HepG2 (cell line): ENCODE measurements around the gene MYO7B. TPM values are rescaled to one million over a fixed set of nuclear protein-coding genes. Genes with fewer than 3 reads are reported as not detected.

Experiments
- ATAC-seq: fragments of 200-7000 bp; cut with Tn5 transposase; 3 replicates; pipeline ENCODE4 v1.9.1; 2020; ENCODE audit warnings: mild to moderate bottlenecking, moderate library complexity
- Bru-seq: library from RNA; stranded (reverse); fragments of 400-500 nt; gene quantifications from one replicate; lab custom pipeline; 2021; lab: Mats Ljungman, UMichigan
- BruChase-seq, 2 experiments: library from RNA; stranded (reverse); fragments of 400-500 nt; gene quantifications; one replicate each; lab custom pipeline; 2021; lab: Mats Ljungman, UMichigan
- BruUV-seq: library from RNA; stranded (reverse); fragments of 400-500 nt; replicated peaks from 2 replicates; lab custom pipeline; 2021; lab: Mats Ljungman, UMichigan
- CTCF ChIA-PET: fragments of 300-600 bp; formaldehyde crosslinking; extraction: SDS; loops from one replicate; lab custom pipeline; 2021; ENCODE audit warnings: low total read pairs, inconsistent platforms, low intra/inter-chr PET ratio; lab: Yijun Ruan, JAX
- POLR2A ChIA-PET: fragments of 350-600 bp; sonication (Branson Sonifier 250); formaldehyde crosslinking; loops from one replicate; lab custom pipeline; 2020; ENCODE audit warnings: antibody characterized with exemption, inconsistent platforms; lab: Yijun Ruan, JAX
- DNase-seq: peaks from one replicate; pipeline ENCODE4 v3.0.0-alpha.2; 2015; ENCODE audit warnings: low spot score
- FAIRE-seq: peaks from 3 replicates; lab custom pipeline; 2011; peaks lifted over from hg19 to GRCh38; lab: Jason Lieb, UNC
- H2AFZ ChIP-seq: one replicate; pipeline ENCODE4 v1.6.1; 2011; ENCODE audit warnings: low read length, inconsistent platforms
- H3K27ac ChIP-seq: fragments of 300-600 bp; 3 replicates; pipeline ENCODE4 v1.8.0; 2011; ENCODE audit warnings: mixed run types, mild to moderate bottlenecking, mixed read lengths, low read length, inconsistent platforms; ENCODE audit not compliant: insufficient read depth; ENCODE audit errors: extremely low read length
- H3K27me3 ChIP-seq, 2 experiments: fragments of 200-600 bp in 1 of 2; 2 replicates in 1 of 2; 3 replicates in 1 of 2; pipeline versions ENCODE4 v1.6.0 to v1.8.0; 2011; ENCODE audit warnings: low read length in 2 of 2, mild to moderate bottlenecking in 2 of 2, moderate library complexity in 2 of 2, inconsistent platforms in 1 of 2; ENCODE audit not compliant: insufficient read depth in 2 of 2, control insufficient read depth in 1 of 2
- H3K36me3 ChIP-seq, 2 experiments: fragments of 200-600 bp in 1 of 2; replicated peaks in 1 of 2; 2 replicates in 1 of 2; 3 replicates in 1 of 2; pipeline versions ENCODE4 v1.5.1 to v1.8.0; 2011; ENCODE audit warnings: low read length in 2 of 2, inconsistent platforms in 1 of 2; ENCODE audit not compliant: insufficient read depth in 2 of 2, control insufficient read depth in 1 of 2
- H3K4me1 ChIP-seq: 2 replicates; pipeline ENCODE4 v1.5.1; 2012; ENCODE audit warnings: low read length, inconsistent platforms; ENCODE audit not compliant: insufficient read depth
- H3K4me2 ChIP-seq: 2 replicates; pipeline ENCODE4 v1.6.0; 2011; ENCODE audit warnings: low read depth, low read length, inconsistent platforms
- H3K4me3 ChIP-seq, 3 experiments: fragments of 200-600 bp in 1 of 3; sonication (generic), shearing (Covaris generic) in 1 of 3; replicated peaks in 1 of 3; 2 replicates each; pipeline ENCODE4 v1.5.1; 2011 to 2016; ENCODE audit warnings: low read length in 3 of 3, inconsistent platforms in 2 of 3, low read depth in 2 of 3, mild to moderate bottlenecking in 2 of 3, control low read depth in 1 of 3, mixed read lengths in 1 of 3; ENCODE audit not compliant: insufficient read depth in 1 of 3
- H3K79me2 ChIP-seq: one replicate; pipeline ENCODE4 v1.6.1; 2011; ENCODE audit warnings: low read length, inconsistent platforms; ENCODE audit not compliant: insufficient read depth
- H3K9ac ChIP-seq: 2 replicates; pipeline ENCODE4 v1.6.0; 2011; ENCODE audit warnings: mild to moderate bottlenecking, low read depth, low read length, inconsistent platforms; ENCODE audit not compliant: insufficient read depth
- H3K9me3 ChIP-seq: 2 replicates; pipeline ENCODE4 v1.5.1; 2012; ENCODE audit warnings: mild to moderate bottlenecking, low read length
- H4K20me1 ChIP-seq: 2 replicates; pipeline ENCODE4 v1.6.0; 2011; ENCODE audit warnings: inconsistent platforms, mild to moderate bottlenecking, low read length, moderate library complexity; ENCODE audit not compliant: insufficient read depth
- ELF3 ChIP-seq: IDR thresholded peaks from 2 replicates; pipeline ENCODE4 v1.6.1; 2016; ENCODE audit warnings: missing genetic modification reagents, missing compliant biosample characterization
- ISX ChIP-seq: sonication (generic); formaldehyde crosslinking; conservative IDR thresholded peaks from 2 replicates; pipeline ENCODE4 v1.5.0; 2020; ENCODE audit warnings: missing genetic modification reagents
- KLF9 ChIP-seq: IDR thresholded peaks from 2 replicates; pipeline ENCODE4 v1.6.1; 2016; ENCODE audit warnings: low read depth
- NONO ChIP-seq, 2 experiments: fragments of 450-650 bp in 1 of 2; sonication (generic) in 1 of 2; formaldehyde crosslinking in 1 of 2; IDR thresholded peaks in 1 of 2; conservative IDR thresholded peaks in 1 of 2; 2 replicates each; pipeline versions ENCODE4 v1.6.1 to v1.8.0; 2017 to 2022; ENCODE audit warnings: mild to moderate bottlenecking in 1 of 2, missing genetic modification reagents in 1 of 2, moderate library complexity in 1 of 2
- RXRB ChIP-seq: IDR thresholded peaks from 2 replicates; pipeline ENCODE4 v1.6.1; 2016; ENCODE audit warnings: borderline replicate concordance, missing genetic modification reagents, missing compliant biosample characterization
- ZFX ChIP-seq: sonication (generic); formaldehyde crosslinking; IDR thresholded peaks from 2 replicates; pipeline ENCODE4 v1.4.0; 2020; ENCODE audit warnings: mild to moderate bottlenecking, low read depth, missing genetic modification reagents, moderate library complexity
- ZNF263 ChIP-seq: sonication (generic); formaldehyde crosslinking; IDR thresholded peaks from 2 replicates; pipeline ENCODE4 v1.4.0; 2020; ENCODE audit warnings: missing genetic modification reagents
- ZNF274 ChIP-seq: sonication (generic); formaldehyde crosslinking; IDR thresholded peaks from 2 replicates; pipeline ENCODE4 v1.5.1; 2020; ENCODE audit warnings: mild to moderate bottlenecking, missing genetic modification reagents
- ZNF33B ChIP-seq: sonication (generic); formaldehyde crosslinking; IDR thresholded peaks from 2 replicates; pipeline ENCODE4 v1.5.1; 2020; ENCODE audit warnings: mild to moderate bottlenecking, missing genetic modification reagents
- ZNF782 ChIP-seq: sonication (generic); formaldehyde crosslinking; IDR thresholded peaks from 2 replicates; pipeline ENCODE4 v1.4.0; 2020; ENCODE audit warnings: missing genetic modification reagents, mild to moderate bottlenecking, borderline replicate concordance
- WGBS: methylation state at CpG from one replicate; pipeline ENCODE4 v1.1.6; 2017; ENCODE audit warnings: low lambda C conversion rate; 5-methylcytosine and 5-hydroxymethylcytosine counted together
- in situ Hi-C: cut with HindIII; loops from 2 replicates; pipeline ENCODE4 v1.10.0; 2017; ENCODE audit warnings: low pct_unique_long_range_greater_than_20kb; ENCODE audit not compliant: extremely low pct_ligation_motif_present
- intact Hi-C: fragments of 100-400 bp; cut with micrococcal nuclease; formaldehyde crosslinking; loops from one replicate; pipeline ENCODE4 v1.10.0; 2022; ENCODE audit not compliant: unreplicated experiment
- long read RNA-seq, 2 experiments: library from RNA in 1 of 2; library from polyadenylated mRNA in 1 of 2; stranded (forward) in 1 of 2; unstranded in 1 of 2; transcript quantifications; one replicate each; pipeline ENCODE4 v2.0.0, GENCODE V29; 2019 to 2022
- polyA minus RNA-seq, 3 experiments: library from RNA; depleted of rRNA, polyadenylated mRNA; stranded (reverse); fragments of >200 nt; gene quantifications; 2 replicates each; pipeline ENCODE4 v1.2.3, GENCODE V29; 2011; ENCODE audit warnings: low replicate concordance in 1 of 3
- polyA plus RNA-seq, 8 experiments: library from polyadenylated mRNA; depleted of rRNA in 3 of 8; stranded (reverse) in 7 of 8; unstranded in 1 of 8; fragments of >200 nt; fragmentation: Illumina TruSeq in 4 of 8; extraction: Trizol in 4 of 8; gene quantifications; 2 replicates each; pipeline versions ENCODE4 v1.2.1 to v1.2.3, GENCODE V29; 2011 to 2016; ENCODE audit warnings: low read depth in 4 of 8, missing spikeins in 1 of 8, mixed read lengths in 1 of 8; ENCODE audit not compliant: insufficient read depth in 1 of 8
- total RNA-seq, 5 experiments: library from RNA; depleted of rRNA; stranded (reverse); fragments of >200 nt; fragmentation: Illumina TruSeq; extraction: Trizol; gene quantifications; 2 replicates each; pipeline ENCODE4 v1.2.3, GENCODE V29; 2016; ENCODE audit warnings: low read depth in 1 of 5
- TF ChIP-seq, protein P1 (sequence below): sonication (generic); formaldehyde crosslinking; IDR thresholded peaks from 2 replicates; pipeline ENCODE4 v1.4.0; 2020; ENCODE audit warnings: mild to moderate bottlenecking, missing genetic modification reagents
- TF ChIP-seq, protein P2 (sequence below): sonication (generic); formaldehyde crosslinking; IDR thresholded peaks from 2 replicates; pipeline ENCODE4 v1.5.1; 2020; ENCODE audit warnings: mild to moderate bottlenecking, missing genetic modification reagents, moderate library complexity

The MYO7B gene
- total RNA-seq (2016; rRNA removed; fragmentation: Illumina TruSeq; extraction: Trizol): not detected in 2 replicates
- total RNA-seq (2016; cell fraction: cytosol; rRNA removed; fragmentation: Illumina TruSeq; extraction: Trizol; ENCODE audit: low read depth): not detected in 2 replicates
- not detected in 2 replicates for total RNA-seq (2016; cell fraction: insoluble cytoplasmic fraction; rRNA removed; fragmentation: Illumina TruSeq; extraction: Trizol)
- total RNA-seq (2016; cell fraction: membrane; rRNA removed; fragmentation: Illumina TruSeq; extraction: Trizol): not detected in 2 replicates
- total RNA-seq (2016; cell fraction: nucleus; rRNA removed; fragmentation: Illumina TruSeq; extraction: Trizol): not detected in 2 replicates
- 0.03 TPM in 1 of 2 replicates, not detected in the other for polyA plus RNA-seq (2011; rRNA removed)
- 0.01 TPM in 1 of 2 replicates, not detected in the other for polyA plus RNA-seq (2011; cell fraction: cytosol; rRNA removed)
- polyA plus RNA-seq (2011; cell fraction: nucleus; rRNA removed): 0.11 and 0.12 TPM in 2 replicates
- polyA plus RNA-seq (2012): not detected in 2 replicates
- not detected in 2 replicates for polyA plus RNA-seq (2016; cell fraction: cytosol; fragmentation: Illumina TruSeq; extraction: Trizol; ENCODE audit: low read depth)
- not detected in 2 replicates for polyA plus RNA-seq (2016; cell fraction: insoluble cytoplasmic fraction; fragmentation: Illumina TruSeq; extraction: Trizol; ENCODE audit: low read depth)
- not detected in 2 replicates for polyA plus RNA-seq (2016; cell fraction: membrane; fragmentation: Illumina TruSeq; extraction: Trizol; ENCODE audit: low read depth)
- polyA plus RNA-seq (2016; cell fraction: nucleus; fragmentation: Illumina TruSeq; extraction: Trizol; ENCODE audit: insufficient read depth, low read depth): not detected in 2 replicates
- polyA minus RNA-seq (2011; rRNA and poly(A)+ RNA removed; ENCODE audit: low replicate concordance): 0.02 TPM in 1 of 2 replicates, not detected in the other
- polyA minus RNA-seq (2011; cell fraction: cytosol; rRNA and poly(A)+ RNA removed): not detected in 2 replicates
- not detected in 2 replicates for polyA minus RNA-seq (2011; cell fraction: nucleus; rRNA and poly(A)+ RNA removed)
- Bru-seq, nascent RNA: percentile 3 among the genes with signal in this experiment
- BruChase-seq, experiment 1, labeled RNA remaining after a 6-hour chase: percentile 10 among the genes with signal in this experiment
- BruChase-seq, experiment 2, labeled RNA remaining after a 2-hour chase: percentile 5 among the genes with signal in this experiment
- long read RNA-seq, experiment 1: 0 reads
- long read RNA-seq, experiment 2: 0 reads

DNA sequence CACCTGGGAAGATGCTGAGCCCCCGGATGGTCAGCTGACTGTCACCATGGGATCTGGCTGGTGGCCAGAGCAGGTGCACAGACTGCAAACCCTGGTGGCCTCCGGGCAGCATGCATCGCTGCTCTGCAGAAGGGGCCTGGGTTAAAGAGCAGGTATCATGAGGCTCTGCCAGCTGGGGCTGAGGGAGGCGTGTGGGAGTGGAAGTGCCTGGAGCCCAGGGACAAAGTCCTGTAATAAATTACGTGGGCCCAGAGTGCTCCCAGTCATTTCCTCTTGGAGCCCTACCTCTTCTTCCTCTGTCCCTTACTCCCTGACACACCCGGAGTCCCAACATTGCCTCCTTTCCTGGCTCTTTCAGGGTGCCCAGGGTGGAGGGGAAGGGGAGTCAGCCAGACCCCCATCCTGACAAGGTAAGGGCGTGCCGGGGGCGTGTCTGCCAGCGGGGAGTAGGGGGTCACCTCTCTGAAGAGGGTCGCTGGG is at the start of gene MYO7B:
TSS of gene MYO7B (plus strand) at position 262 of the 480 bp plus-strand sequence. CDS start 24,040 bp downstream, outside the sequence.
- Histone ChIP-seq H3K79me2 (no peaks in the 10 kb centered on the region), H3K36me3 (no peaks in the 10 kb centered on the region), H3K9ac (no peak within 1 kb of the TSS), H3K4me1 (peaks cover 23% of the 10 kb centered on the region), H3K27me3 (peaks cover 10 to 39% of the 10 kb centered on the region in 2 experiments; a peak in 4 of 5 replicates), H3K27ac (no peak within 1 kb of the TSS), H2AFZ (no peak within 1 kb of the TSS), H4K20me1 (no peaks in the 10 kb centered on the region), H3K4me2 (0 out of 2 replicates have a peak within 1 kb of the TSS, but pooled peaks have one; percentile 1), H3K4me3 (no peak within 1 kb of the TSS), H3K9me3 (no peaks in the 10 kb centered on the region)
- in situ Hi-C loops (no loop called here), intact Hi-C loops (loop anchor here (10.0 kb wide), 1 partner anchor 109 kb away; the partner anchor contains the start of gene GPR17)
- ATAC-seq: peak; percentile 70
- ChIA-PET CTCF (no interaction called here), POLR2A (interaction anchor here (1.8 kb wide), 1 partner anchor 9 kb away, joined by 6 read pairs; the partner anchor contains the start of gene IWS1)
- WGBS: 14% methylated on average over 11 of the region's 11 CpGs
- DNase-seq: no peak
- FAIRE-seq: no peak
- BruUV-seq: no TSS peak
- TF ChIP-seq RXRB (CRISPR knock-in tag) (no peak), ELF3 (0 out of 2 replicates have a peak, but pooled peaks have one; percentile 20), ZNF263 (CRISPR knock-in tag) (peak; percentile 93), ZNF782 (no peak), ZNF274 (0 out of 2 replicates have a peak, but pooled peaks have one; percentile 28), ZFX (CRISPR knock-in tag) (0 out of 2 replicates have a peak, but pooled peaks have one; percentile 22), KLF9 (CRISPR knock-in tag) (no peak), NONO (IDR thresholded peaks at IDR 0.05) (no peak), NONO (CRISPR knock-in tag; conservative IDR thresholded peaks at IDR 0.05) (no peak), ZNF33B (CRISPR knock-in tag) (no peak), ISX (CRISPR knock-in tag) (no peak)
- TF ChIP-seq, protein P1, sequence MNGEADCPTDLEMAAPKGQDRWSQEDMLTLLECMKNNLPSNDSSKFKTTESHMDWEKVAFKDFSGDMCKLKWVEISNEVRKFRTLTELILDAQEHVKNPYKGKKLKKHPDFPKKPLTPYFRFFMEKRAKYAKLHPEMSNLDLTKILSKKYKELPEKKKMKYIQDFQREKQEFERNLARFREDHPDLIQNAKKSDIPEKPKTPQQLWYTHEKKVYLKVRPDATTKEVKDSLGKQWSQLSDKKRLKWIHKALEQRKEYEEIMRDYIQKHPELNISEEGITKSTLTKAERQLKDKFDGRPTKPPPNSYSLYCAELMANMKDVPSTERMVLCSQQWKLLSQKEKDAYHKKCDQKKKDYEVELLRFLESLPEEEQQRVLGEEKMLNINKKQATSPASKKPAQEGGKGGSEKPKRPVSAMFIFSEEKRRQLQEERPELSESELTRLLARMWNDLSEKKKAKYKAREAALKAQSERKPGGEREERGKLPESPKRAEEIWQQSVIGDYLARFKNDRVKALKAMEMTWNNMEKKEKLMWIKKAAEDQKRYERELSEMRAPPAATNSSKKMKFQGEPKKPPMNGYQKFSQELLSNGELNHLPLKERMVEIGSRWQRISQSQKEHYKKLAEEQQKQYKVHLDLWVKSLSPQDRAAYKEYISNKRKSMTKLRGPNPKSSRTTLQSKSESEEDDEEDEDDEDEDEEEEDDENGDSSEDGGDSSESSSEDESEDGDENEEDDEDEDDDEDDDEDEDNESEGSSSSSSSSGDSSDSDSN (CRISPR knock-in tag): 0 out of 2 replicates have a peak, but pooled peaks have one; percentile 23
- TF ChIP-seq, protein P2, sequence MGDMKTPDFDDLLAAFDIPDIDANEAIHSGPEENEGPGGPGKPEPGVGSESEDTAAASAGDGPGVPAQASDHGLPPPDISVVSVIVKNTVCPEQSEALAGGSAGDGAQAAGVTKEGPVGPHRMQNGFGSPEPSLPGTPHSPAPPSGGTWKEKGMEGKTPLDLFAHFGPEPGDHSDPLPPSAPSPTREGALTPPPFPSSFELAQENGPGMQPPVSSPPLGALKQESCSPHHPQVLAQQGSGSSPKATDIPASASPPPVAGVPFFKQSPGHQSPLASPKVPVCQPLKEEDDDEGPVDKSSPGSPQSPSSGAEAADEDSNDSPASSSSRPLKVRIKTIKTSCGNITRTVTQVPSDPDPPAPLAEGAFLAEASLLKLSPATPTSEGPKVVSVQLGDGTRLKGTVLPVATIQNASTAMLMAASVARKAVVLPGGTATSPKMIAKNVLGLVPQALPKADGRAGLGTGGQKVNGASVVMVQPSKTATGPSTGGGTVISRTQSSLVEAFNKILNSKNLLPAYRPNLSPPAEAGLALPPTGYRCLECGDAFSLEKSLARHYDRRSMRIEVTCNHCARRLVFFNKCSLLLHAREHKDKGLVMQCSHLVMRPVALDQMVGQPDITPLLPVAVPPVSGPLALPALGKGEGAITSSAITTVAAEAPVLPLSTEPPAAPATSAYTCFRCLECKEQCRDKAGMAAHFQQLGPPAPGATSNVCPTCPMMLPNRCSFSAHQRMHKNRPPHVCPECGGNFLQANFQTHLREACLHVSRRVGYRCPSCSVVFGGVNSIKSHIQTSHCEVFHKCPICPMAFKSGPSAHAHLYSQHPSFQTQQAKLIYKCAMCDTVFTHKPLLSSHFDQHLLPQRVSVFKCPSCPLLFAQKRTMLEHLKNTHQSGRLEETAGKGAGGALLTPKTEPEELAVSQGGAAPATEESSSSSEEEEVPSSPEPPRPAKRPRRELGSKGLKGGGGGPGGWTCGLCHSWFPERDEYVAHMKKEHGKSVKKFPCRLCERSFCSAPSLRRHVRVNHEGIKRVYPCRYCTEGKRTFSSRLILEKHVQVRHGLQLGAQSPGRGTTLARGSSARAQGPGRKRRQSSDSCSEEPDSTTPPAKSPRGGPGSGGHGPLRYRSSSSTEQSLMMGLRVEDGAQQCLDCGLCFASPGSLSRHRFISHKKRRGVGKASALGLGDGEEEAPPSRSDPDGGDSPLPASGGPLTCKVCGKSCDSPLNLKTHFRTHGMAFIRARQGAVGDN: peak; percentile 36; the same call in 1 of the 2 replicates
